ES-I3 (cell line): Measurements from ENCODE around the gene CSTPP1.

Experiments used
- H3K36me3 ChIP-seq: 2 replicates; pipeline ENCODE4 v1.6.1; 2013; ENCODE audit warnings: mild to moderate bottlenecking, low read length, control low read depth, moderate library complexity; ENCODE audit not compliant: insufficient read depth
- H3K4me1 ChIP-seq: 2 replicates; pipeline ENCODE4 v1.6.1; 2013; ENCODE audit warnings: mild to moderate bottlenecking, control low read depth, low read length; ENCODE audit not compliant: insufficient read depth
- H3K9ac ChIP-seq: 2 replicates; pipeline ENCODE4 v1.6.1; 2013; ENCODE audit warnings: low read depth, mild to moderate bottlenecking, low read length, moderate library complexity
- H3K9me3 ChIP-seq: 2 replicates; pipeline ENCODE4 v1.6.1; 2013; ENCODE audit warnings: mild to moderate bottlenecking, low read length, moderate library complexity; ENCODE audit not compliant: control insufficient read depth, insufficient read depth

Gene CSTPP1

DNA sequence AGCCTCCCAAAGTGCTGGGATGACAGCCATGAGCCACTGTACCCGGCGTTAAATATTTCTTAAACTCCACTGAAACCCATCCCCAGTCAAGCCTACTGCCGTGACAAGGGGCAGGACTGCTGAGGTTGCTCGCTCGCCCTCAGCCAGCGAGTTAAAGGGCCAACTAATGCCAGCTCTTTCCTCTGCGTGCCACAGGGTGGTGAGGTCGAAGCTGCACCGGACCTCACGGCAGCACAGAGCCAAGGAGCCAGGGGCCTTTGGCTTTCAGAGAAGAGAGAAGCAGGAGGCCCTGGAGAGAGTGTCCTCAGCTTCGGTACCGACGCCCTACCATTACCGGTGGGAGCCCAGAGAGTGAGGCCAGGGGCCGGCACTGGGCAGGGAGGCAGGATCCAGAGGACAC is 227.3 kb downstream of the CSTPP1 start:
- peaks cover 20% of the 10 kb centered on the region for H3K36me3 ChIP-seq
- peaks cover 4% of the 10 kb centered on the region; the same call in 1 of the 2 replicates for H3K4me1 ChIP-seq
- no peak overlapping the region for H3K9ac ChIP-seq
- H3K9me3 ChIP-seq: no peaks in the 10 kb centered on the region

DNA sequence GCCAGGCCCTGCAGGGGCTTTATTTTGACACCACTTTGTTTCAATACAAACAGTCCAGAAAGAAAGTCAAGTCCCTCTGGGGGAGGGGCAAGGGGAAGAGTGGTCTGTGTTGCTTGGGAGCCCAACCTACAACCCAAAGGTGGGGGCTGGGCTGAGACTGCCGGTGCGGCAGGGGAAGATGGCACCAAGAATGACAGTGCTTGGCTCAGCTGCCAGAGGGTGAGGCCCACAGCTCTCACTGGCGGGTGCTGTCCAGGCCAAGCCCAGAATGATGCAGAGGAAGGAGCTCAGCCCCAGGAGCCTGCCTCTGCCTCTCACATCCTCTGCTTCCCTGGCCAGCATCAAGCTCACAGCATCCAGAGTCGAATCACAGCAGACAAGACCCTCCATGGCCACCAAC is 227.8 kb downstream of the CSTPP1 start:
- Histone ChIP-seq H3K9ac (no peak overlapping the region), H3K9me3 (no peaks in the 10 kb centered on the region), H3K4me1 (peaks cover 4% of the 10 kb centered on the region; the same call in 1 of the 2 replicates), H3K36me3 (peaks cover 20% of the 10 kb centered on the region)

DNA sequence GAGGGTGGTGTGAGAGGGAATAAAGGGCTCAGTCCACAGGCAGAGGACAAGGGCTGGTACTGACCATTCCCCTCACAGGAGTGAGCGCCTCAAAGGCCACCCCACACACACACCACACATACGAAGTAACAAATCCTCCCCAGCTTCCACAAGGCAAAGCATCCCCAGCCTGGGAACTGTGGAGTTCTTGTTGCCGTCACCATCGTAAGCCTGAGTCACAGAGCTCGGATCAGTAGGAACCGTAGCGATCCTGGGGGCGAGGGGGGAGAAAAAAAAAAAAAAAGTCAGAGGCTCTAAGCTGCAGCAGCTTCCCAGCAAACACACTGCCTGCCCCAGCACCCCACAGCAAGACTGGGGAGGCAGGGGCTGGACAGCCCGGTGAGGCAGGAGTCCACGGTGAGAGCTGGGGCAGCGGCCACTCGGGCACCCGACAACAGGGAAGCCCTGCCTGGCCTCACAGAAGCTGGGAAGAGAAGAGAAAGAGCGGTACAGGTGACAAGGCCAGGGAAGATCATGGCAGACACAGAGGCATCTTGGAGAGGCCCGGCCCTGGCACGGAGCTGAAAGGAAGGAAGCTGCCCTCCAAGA is 228.8 kb downstream of the CSTPP1 start:
- no peak overlapping the region for H3K9ac ChIP-seq
- H3K36me3 ChIP-seq: peaks cover 24% of the 10 kb centered on the region
- H3K4me1 ChIP-seq: peaks cover 4% of the 10 kb centered on the region; the same call in 1 of the 2 replicates
- H3K9me3 ChIP-seq: no peaks in the 10 kb centered on the region

DNA sequence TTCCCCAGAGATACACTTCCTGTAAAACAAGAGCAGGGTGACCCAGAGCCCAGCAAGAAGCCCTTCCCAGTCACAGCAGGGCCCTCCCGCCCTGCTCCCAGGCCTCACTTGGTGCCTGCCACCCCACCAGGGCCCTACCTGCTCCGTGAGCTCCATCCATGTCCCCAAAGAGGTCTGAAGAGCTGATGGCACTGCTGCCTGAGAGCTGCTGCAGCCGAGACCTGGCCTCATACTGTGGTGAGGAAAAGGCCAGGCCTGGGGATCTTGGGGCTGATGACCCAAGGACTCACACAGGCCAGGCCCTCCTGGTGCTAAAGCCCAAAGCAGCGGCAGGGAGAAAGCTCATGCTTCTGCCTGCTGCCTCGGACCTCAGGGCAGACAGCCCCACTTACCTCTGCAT is 229.8 kb downstream of the CSTPP1 start:
- peaks cover 1% of the 10 kb centered on the region; the same call in 1 of the 2 replicates for H3K4me1 ChIP-seq
- H3K9me3 ChIP-seq: no peaks in the 10 kb centered on the region
- H3K9ac ChIP-seq: no peak overlapping the region
- peaks cover 24% of the 10 kb centered on the region for H3K36me3 ChIP-seq

DNA sequence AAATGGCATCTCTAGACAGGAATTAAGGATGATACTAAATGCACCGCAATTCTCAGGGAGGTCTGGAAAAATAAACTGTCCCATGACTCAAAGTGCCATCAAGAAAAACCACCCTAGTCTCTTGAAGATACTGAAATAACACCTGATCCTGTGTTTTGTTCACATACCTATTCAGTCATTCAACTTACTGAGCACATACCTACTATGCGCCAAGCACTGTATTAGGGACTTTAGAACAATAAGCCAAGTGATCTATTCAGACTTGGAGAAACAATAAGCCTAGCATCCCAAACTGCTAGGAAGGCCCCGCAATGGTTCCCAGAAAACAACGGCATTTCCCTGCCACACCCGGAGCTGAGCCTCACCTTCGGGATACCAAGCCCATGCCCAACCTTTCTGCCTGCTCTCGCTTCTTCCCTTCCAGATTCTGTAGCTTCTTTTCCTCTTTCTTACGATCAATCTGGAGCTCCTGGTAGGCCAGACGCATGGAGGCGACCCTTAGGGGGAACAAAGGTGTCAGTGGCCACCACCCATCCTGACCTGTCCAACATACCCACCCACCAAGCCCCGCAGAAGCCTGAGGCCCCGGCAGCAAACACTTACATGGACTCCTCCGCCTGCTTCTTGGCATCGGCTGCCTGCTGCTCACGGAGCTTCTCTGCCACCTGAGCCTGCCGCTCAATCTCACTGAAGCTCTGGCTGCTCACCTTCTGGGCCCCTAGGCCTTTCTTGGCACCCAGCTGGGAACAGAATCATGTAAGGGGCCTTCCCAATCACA is 234.7 kb downstream of the CSTPP1 start:
- no peaks in the 10 kb centered on the region; the same call in 1 of the 2 replicates for H3K4me1 ChIP-seq
- no peak overlapping the region for H3K9ac ChIP-seq
- peaks cover 37% of the 10 kb centered on the region for H3K36me3 ChIP-seq
- H3K9me3 ChIP-seq: no peaks in the 10 kb centered on the region

DNA sequence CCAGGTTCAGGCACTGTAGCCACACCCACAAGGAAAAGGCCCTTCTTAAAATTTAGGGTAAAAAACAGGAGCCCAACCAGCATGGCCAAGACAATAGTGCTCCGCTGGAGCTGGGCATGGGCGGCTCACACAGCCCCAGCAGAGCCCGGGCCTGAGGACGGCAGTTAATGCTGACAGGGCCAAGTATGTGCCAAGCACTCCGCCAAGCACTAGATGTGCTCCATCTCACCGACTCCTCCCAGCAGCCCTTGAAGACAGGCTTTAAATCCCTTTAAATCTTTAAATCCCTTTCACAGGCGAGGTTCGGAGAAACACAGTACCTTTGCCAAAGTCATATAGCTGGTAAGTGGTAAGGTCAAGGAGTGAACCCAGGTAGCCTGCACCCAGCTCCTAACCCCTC is 235.3 kb downstream of the CSTPP1 start:
- H3K4me1 ChIP-seq: no peaks in the 10 kb centered on the region; the same call in 1 of the 2 replicates
- no peak overlapping the region for H3K9ac ChIP-seq
- H3K36me3 ChIP-seq: peaks cover 32% of the 10 kb centered on the region
- H3K9me3 ChIP-seq: no peaks in the 10 kb centered on the region

DNA sequence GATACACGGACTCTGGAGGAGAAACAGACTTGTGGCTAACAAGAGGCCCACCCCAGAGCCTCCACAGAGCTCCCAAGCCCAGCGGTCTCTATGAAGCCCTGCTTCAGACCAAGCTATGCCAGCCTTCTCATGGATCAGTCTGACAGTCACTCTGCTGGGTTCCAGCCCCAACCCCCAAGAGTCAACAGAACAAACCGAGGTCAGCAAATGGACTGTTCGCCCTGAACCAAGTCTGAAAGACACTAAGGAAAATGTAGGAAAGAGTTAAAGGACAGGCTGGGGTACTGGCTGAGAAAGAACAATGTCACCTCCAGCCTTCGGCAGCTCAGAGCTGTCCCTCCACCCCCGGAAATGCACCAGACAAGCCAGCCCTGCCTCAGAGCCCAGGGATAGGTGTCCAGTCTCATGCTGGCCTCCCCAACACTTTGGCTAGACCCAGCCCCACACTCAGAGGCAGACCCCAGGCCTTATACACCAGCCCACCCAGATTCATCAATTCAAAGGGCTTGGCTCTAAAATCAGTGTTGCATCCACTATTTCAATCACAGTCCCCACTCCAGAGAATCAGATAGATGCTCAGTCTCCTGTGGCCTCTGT is 236.3 kb downstream of the CSTPP1 start:
- no peak overlapping the region for H3K9ac ChIP-seq
- H3K4me1 ChIP-seq: peaks cover 5% of the 10 kb centered on the region; the same call in 1 of the 2 replicates
- no peaks in the 10 kb centered on the region for H3K9me3 ChIP-seq
- H3K36me3 ChIP-seq: peaks cover 23% of the 10 kb centered on the region

DNA sequence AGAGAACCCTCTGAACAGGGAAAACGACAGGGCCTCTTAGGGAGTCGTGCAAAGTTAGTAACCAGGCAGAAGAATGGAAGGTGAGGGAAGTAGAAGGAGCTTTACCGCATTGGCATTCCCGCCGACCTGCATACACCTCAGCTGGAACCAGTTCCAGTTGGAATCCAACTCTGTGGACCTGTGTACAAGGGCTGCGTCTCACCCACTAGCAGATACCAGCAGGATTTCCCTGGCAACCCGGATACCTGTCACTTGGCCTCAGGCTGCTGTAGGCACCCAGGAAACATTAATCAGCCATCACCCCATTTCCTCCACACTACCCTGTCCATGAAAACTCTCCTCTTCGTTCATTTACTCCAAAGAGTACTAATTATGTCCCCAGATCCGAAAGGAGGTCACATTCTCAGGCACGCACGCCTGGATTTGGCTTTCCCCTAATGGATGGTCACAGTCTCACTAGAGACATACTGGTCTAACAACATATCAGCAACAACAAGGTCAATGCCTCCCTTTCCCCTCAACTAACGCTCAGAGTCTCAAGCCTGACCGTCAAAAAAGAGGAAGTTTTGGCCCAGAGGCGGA is 239.3 kb downstream of the CSTPP1 start:
- Histone ChIP-seq H3K9me3 (no peaks in the 10 kb centered on the region), H3K4me1 (peaks cover 9% of the 10 kb centered on the region; the same call in 1 of the 2 replicates), H3K9ac (peak overlapping the region; percentile 97), H3K36me3 (peaks cover 13% of the 10 kb centered on the region)

DNA sequence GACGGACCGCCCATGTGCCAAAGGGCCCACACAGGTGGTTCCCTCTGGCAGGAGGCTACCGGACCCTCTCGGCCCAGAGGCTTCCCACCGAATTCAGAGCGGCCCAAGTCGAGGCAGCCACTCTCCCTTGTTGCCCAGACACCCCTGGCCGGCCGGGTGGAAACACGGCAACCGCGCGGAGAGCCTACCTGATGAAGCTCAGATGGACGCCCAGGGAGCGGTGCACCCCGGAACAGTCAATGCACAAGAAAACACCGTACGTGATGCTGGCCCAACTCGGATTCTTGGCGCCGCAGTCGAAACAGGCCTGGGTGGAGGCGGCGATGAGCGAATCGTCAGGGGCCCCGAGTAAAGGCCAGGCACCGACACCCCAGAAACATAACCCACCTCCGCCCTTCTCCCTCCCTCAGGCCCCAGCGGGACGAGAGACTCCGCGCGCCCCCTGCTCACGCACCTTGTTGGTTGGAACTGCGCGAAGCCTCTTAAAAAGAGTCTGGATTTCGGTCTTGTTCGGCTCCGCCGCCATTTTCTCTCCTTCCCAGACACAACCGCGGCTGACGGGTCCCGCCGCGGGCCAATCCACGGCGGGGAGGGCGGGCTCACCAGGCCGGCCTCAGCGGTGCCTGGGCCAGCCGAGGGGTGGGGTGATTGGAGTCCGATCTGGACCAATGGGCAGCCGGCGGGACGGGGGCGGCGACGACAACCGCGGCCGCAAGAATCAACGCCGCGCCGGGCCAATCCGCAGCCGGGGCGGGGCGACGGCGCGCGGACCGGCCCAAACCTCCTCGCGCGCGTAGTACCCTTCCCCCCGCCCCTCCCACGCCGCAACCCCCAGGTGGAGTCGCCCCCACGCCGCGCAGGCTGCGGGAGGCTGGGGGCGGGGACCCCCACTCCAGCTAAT is 240.0 kb downstream of the CSTPP1 start, which contains the start of gene ARFGAP2:
Gene ARFGAP2 (minus strand): TSS at position 552 of the 901 bp plus-strand sequence. CDS start 26 bp downstream, at position 526.
- peak within 1 kb of the TSS; percentile 97 for H3K9ac ChIP-seq
- H3K4me1 ChIP-seq: peaks cover 9% of the 10 kb centered on the region; the same call in 1 of the 2 replicates
- H3K36me3 ChIP-seq: peaks cover 13% of the 10 kb centered on the region
- no peaks in the 10 kb centered on the region for H3K9me3 ChIP-seq

DNA sequence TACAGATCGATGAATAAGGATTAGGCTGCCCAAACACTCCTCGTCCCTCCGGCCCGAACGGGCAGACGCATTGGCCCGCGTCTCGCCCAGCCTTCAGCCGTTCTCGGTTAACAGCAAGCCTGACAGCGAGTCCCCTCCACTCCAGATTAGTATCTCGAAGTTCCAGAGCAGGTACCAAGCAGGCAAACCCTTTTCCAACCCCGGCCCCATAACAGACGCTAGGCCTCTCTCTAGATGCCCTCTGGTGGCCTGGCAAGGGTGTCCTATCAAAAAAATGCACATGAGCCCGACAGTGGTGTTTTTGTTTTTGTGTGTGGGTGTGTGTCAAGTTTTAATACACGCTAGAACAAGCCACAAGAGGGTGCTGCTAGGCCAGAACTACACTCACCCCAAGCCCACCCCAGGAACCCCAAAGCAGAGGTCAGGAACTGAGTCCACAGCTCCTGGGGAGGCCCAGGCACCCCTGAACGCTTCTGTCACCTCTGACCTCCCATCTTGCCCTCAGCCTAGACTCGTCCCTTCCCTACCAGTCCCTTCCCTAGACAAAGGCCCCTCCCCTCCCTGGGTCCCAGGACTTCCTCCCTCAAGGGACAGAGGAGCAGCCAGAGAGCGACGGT is 240.8 kb downstream of the CSTPP1 start:
- Histone ChIP-seq H3K4me1 (peaks cover 9% of the 10 kb centered on the region; the same call in 1 of the 2 replicates), H3K36me3 (peaks cover 12% of the 10 kb centered on the region), H3K9ac (peak overlapping the region; percentile 93), H3K9me3 (no peaks in the 10 kb centered on the region)

DNA sequence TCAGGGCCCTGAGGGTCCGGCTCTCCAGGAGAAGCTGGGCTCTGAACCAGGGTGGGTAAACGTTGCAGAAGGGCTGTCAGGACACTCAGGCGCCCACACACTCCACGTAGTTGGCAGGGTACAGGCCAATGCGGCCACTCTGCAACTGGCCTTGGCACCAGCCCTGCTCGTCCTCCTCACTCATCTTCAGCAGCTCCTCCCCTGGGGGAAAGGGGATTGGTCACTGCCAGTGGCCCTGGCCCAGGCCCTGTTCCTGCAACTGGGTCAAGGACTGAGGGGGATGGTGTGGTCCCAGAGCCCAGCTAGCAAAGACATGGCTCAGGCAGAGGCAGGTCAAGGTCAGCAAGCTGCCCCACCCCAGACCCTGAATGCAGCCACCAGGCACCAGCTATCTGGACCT is 241.3 kb downstream of the CSTPP1 start:
- Histone ChIP-seq H3K4me1 (peaks cover 9% of the 10 kb centered on the region; the same call in 1 of the 2 replicates), H3K9me3 (no peaks in the 10 kb centered on the region), H3K36me3 (peaks cover 9% of the 10 kb centered on the region), H3K9ac (no peak overlapping the region)

DNA sequence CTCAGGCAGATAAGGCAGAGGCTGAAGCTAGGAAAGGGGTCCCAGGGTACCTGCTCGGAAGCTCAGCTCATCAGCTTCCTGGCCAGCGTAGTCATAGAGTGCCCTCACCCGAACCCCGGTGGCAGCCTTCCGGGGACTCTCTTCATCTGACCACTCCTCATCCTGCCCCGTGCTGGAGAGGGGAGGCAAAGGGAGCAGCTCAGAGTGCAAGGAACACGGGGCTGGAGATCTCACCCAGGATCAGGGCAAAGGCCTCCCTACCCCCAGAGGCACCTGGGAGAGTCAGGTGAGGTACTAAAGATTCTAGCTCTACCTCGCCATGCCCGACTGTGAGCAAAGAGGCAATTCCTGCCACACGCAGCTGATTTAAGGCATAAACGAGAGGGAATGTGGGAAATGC is 241.8 kb downstream of the CSTPP1 start:
- H3K4me1 ChIP-seq: peaks cover 9% of the 10 kb centered on the region; the same call in 1 of the 2 replicates
- no peaks in the 10 kb centered on the region for H3K9me3 ChIP-seq
- peaks cover 9% of the 10 kb centered on the region for H3K36me3 ChIP-seq
- no peak overlapping the region for H3K9ac ChIP-seq
